HCT116 (cell line): ENCODE measurements around the gene PTPRCAP. TPM values are rescaled to one million over a fixed set of nuclear protein-coding genes. Genes with fewer than 3 reads are reported as not detected.
A peak's percentile ranks its signal among the peaks of the same experiment; 100 is the strongest.
"Not testable (repeated sequence)": the region's sequence is repeated elsewhere in the genome, so short reads cannot be mapped to it uniquely, and the experiment has no call there.

Source experiments
- ATAC-seq: fragments of 200-7000 bp; cut with Tn5 transposase; 2 replicates; pipeline ENCODE4 v1.9.1; 2020; ENCODE audit warnings: mild to moderate bottlenecking, moderate library complexity
- BruUV-seq: library from RNA; stranded (reverse); fragments of 400-500 nt; replicated peaks from 2 replicates; lab custom pipeline; 2021; lab: Mats Ljungman, UMichigan
- CTCF ChIA-PET: fragments of 300-600 bp; sonication (Branson Sonifier 250); formaldehyde crosslinking; loops from one replicate; lab custom pipeline; 2021; ENCODE audit warnings: antibody characterized with exemption; lab: Charles Lee
- POLR2A ChIA-PET: fragments of 300-600, 350-600 bp; sonication (Branson Sonifier 250); formaldehyde crosslinking; loops from one replicate; lab custom pipeline; 2021; ENCODE audit warnings: antibody characterized with exemption; lab: Charles Lee
- RAD21 ChIA-PET, 2 experiments: fragments of 300-600 bp; sonication (Branson Sonifier 250); formaldehyde crosslinking; loops; one replicate each; lab custom pipeline; 2023; ENCODE audit warnings: low total read pairs in 2 of 2; ENCODE audit not compliant: uncharacterized antibody in 2 of 2, unreplicated experiment in 2 of 2, low non-redundant PET in 1 of 2; lab: Charles Lee
- DNase-seq: peaks from one replicate; pipeline ENCODE4 v3.0.0-alpha.2; 2010; ENCODE audit warnings: low read depth, low spot score
- H2AFZ ChIP-seq: fragments of 200-600 bp; shearing (Covaris generic), sonication (generic); 2 replicates; pipeline ENCODE4 v1.6.1; 2017; ENCODE audit warnings: low read depth, mixed run types, mixed read lengths, antibody characterized with exemption, low read length; ENCODE audit not compliant: poor library complexity, severe bottlenecking
- H3K27ac ChIP-seq: 2 replicates; pipeline ENCODE4 v1.5.1; 2012; ENCODE audit warnings: low read depth, low read length
- H3K27me3 ChIP-seq: fragments of 200-600 bp; sonication (generic); 2 replicates; pipeline ENCODE4 v1.6.1; 2016; ENCODE audit warnings: mixed run types, low read length, mixed read lengths; ENCODE audit not compliant: insufficient read depth
- H3K36me3 ChIP-seq, 2 experiments: fragments of 200-500 bp in 1 of 2; fragments of 200-600 bp in 1 of 2; sonication (Bioruptor generic) in 1 of 2; sonication (generic) in 1 of 2; 2 replicates each; pipeline versions ENCODE4 v1.5.1 to v1.6.1; 2014 to 2016; ENCODE audit warnings: low read length in 2 of 2, inconsistent platforms in 1 of 2, mixed read lengths in 1 of 2, mixed run types in 1 of 2; ENCODE audit not compliant: insufficient read depth in 2 of 2, control insufficient read depth in 1 of 2
- H3K4me1 ChIP-seq, 2 experiments: fragments of 200-600 bp in 1 of 2; sonication (generic) in 1 of 2; 2 replicates each; pipeline versions ENCODE4 v1.5.1 to v1.6.1; 2012 to 2017; ENCODE audit warnings: low read length in 2 of 2, inconsistent platforms in 1 of 2, mild to moderate bottlenecking in 1 of 2, mixed read lengths in 1 of 2, mixed run types in 1 of 2, moderate library complexity in 1 of 2; ENCODE audit not compliant: insufficient read depth in 2 of 2, control insufficient read depth in 1 of 2
- H3K4me2 ChIP-seq: fragments of 200-600 bp; sonication (generic); 2 replicates; pipeline ENCODE4 v1.6.1; 2017; ENCODE audit warnings: mixed run types, low read length, mixed read lengths
- H3K4me3 ChIP-seq, 2 experiments: fragments of 200-600 bp in 1 of 2; sonication (generic) in 1 of 2; replicated peaks in 1 of 2; 2 replicates each; pipeline ENCODE4 v1.5.1; 2011 to 2016; ENCODE audit warnings: low read length in 2 of 2, control low read depth in 1 of 2, low read depth in 1 of 2, mild to moderate bottlenecking in 1 of 2, mixed read lengths in 1 of 2, mixed run types in 1 of 2
- H3K79me2 ChIP-seq: fragments of 200-600 bp; sonication (generic); 2 replicates; pipeline ENCODE4 v1.6.1; 2017; ENCODE audit warnings: mild to moderate bottlenecking, mixed run types, low read length, moderate library complexity, mixed read lengths; ENCODE audit not compliant: insufficient read depth
- H3K9ac ChIP-seq: fragments of 200-600 bp; sonication (generic); 2 replicates; pipeline ENCODE4 v1.6.1; 2016; ENCODE audit warnings: low read length, mixed read lengths
- H3K9me2 ChIP-seq: fragments of 200-600 bp; sonication (generic), shearing (Covaris generic); 2 replicates; pipeline ENCODE4 v1.6.1; 2017; ENCODE audit warnings: mixed run types, mild to moderate bottlenecking, moderate library complexity; ENCODE audit not compliant: insufficient read depth
- H3K9me3 ChIP-seq, 2 experiments: fragments of 200-500 bp in 1 of 2; fragments of 200-600 bp in 1 of 2; sonication (Bioruptor generic) in 1 of 2; sonication (generic) in 1 of 2; 2 replicates each; pipeline ENCODE4 v1.6.1; 2014 to 2017; ENCODE audit warnings: low read length in 2 of 2, mixed read lengths in 2 of 2, inconsistent platforms in 1 of 2, low read depth in 1 of 2, mild to moderate bottlenecking in 1 of 2, mixed run types in 1 of 2, moderate library complexity in 1 of 2; ENCODE audit not compliant: control insufficient read depth in 1 of 2, insufficient read depth in 1 of 2
- H4K20me1 ChIP-seq: fragments of 200-600 bp; sonication (generic), shearing (Covaris generic); 2 replicates; pipeline ENCODE4 v1.6.1; 2017; ENCODE audit warnings: mixed run types, mild to moderate bottlenecking, moderate library complexity; ENCODE audit not compliant: insufficient read depth
- CBX3 ChIP-seq: IDR thresholded peaks from 2 replicates; pipeline ENCODE4 v1.6.1; 2012; ENCODE audit warnings: low read depth
- CEBPB ChIP-seq: IDR thresholded peaks from 2 replicates; pipeline ENCODE4 v1.6.1; 2012; ENCODE audit warnings: low read depth
- EZH2phosphoT487 ChIP-seq: fragments of 200-600 bp; IDR thresholded peaks from 2 replicates; pipeline ENCODE4 v1.6.1; 2018; ENCODE audit warnings: antibody characterized with exemption, borderline replicate concordance
- MAX ChIP-seq: IDR thresholded peaks from 2 replicates; pipeline ENCODE4 v1.6.1; 2012
- RAD21 ChIP-seq: IDR thresholded peaks from 2 replicates; pipeline ENCODE4 v1.6.1; 2012; ENCODE audit warnings: low read depth, mild to moderate bottlenecking
- REST ChIP-seq: IDR thresholded peaks from 2 replicates; pipeline ENCODE4 v1.6.1; 2012; ENCODE audit warnings: low read depth
- SRF ChIP-seq: IDR thresholded peaks from 2 replicates; pipeline ENCODE4 v1.6.1; 2012; ENCODE audit warnings: low read depth
- intact Hi-C: fragments of 100-400 bp; cut with micrococcal nuclease; formaldehyde crosslinking; loops from 2 replicates; pipeline ENCODE4 v1.10.0; 2022
- total RNA-seq: library from RNA; stranded (reverse); gene quantifications from one replicate; pipeline ENCODE4 v1.2.1, GENCODE V29; 2021; ENCODE audit not compliant: unreplicated experiment

Gene PTPRCAP
- total RNA-seq, 1 experiment from 2014 or later: 1.4 TPM

- TF ChIP-seq MAX (no peak), RAD21 (no peak)
- TF ChIP-seq, all 23 proteins: peak for 0
Measured at GRCh38 chr11:67486481-67487195, 49.2 kb upstream of the PTPRCAP start (continued).

- peak overlapping the region; percentile 25; the same call in 1 of the 2 replicates for H3K27ac ChIP-seq
- CTCF ChIA-PET: interaction anchor here (1.2 kb wide), 1 partner anchor 85 kb away, joined by 3 read pairs; the partner anchor contains the start of gene PPP1CA
- intact Hi-C loops: not testable (repeated sequence)
Measured at GRCh38 chr11:67485873-67486361, 48.4 kb upstream of the PTPRCAP start.

GRCh38 chr11:67484847-67485311, 47.4 kb upstream of the PTPRCAP start:
- no peak overlapping the region for H3K9ac ChIP-seq
- DNase-seq: no peak

More at GRCh38 chr11:67485873-67486361, 48.4 kb upstream of the PTPRCAP start:
- DNase-seq, H3K9ac ChIP-seq, H3K79me2 ChIP-seq, H3K27me3 ChIP-seq, H2AFZ ChIP-seq, BruUV-seq, H3K4me3 ChIP-seq, H4K20me1 ChIP-seq, H3K9me3 ChIP-seq, H3K36me3 ChIP-seq, H3K9me2 ChIP-seq, RAD21 ChIA-PET: not testable (repeated sequence)
- H3K4me1 ChIP-seq: peaks cover 7 to 28% of the 10 kb centered on the region in 2 experiments; a peak in 3 of 4 replicates
- ATAC-seq: peak; percentile 32; the same call in 1 of the 2 replicates
- peak overlapping the region; percentile 36 for H3K4me2 ChIP-seq
- POLR2A ChIA-PET: interaction anchor here (0.6 to 1.3 kb wide), 2 partner anchors 59 to 85 kb away, joined by 3 read pairs; partner anchors contain the start of gene PPP1CA

More at GRCh38 chr11:67484847-67485311, 47.4 kb upstream of the PTPRCAP start:
- no peak overlapping the region for H3K4me3 ChIP-seq
- no peak overlapping the region for H3K4me2 ChIP-seq
- peaks cover 7% of the 10 kb centered on the region; the same call in 1 of the 2 replicates for H3K79me2 ChIP-seq
- TF ChIP-seq SRF: no peak
- TF ChIP-seq CEBPB: no peak
- TF ChIP-seq EZH2phosphoT487: no peak
- TF ChIP-seq REST: no peak
- TF ChIP-seq CBX3: no peak
- H2AFZ ChIP-seq: no peak overlapping the region
- no TSS peak for BruUV-seq
- RAD21 ChIA-PET: no interaction called here
- H3K9me2 ChIP-seq: no peaks in the 10 kb centered on the region
- POLR2A ChIA-PET: interaction anchor here (1.3 kb wide), 1 partner anchor 84 kb away, joined by 3 read pairs; the partner anchor contains the start of gene PPP1CA
- no peaks in the 10 kb centered on the region for H4K20me1 ChIP-seq
- CTCF ChIA-PET: no interaction called here
- H3K9me3 ChIP-seq: no peaks in the 10 kb centered on the region
- H3K4me1 ChIP-seq: peaks cover 7 to 28% of the 10 kb centered on the region in 2 experiments; a peak in 3 of 4 replicates
- no peaks in the 10 kb centered on the region for H3K27me3 ChIP-seq
- no peak overlapping the region for H3K27ac ChIP-seq
- ATAC-seq: no peak
- intact Hi-C loops: no loop called here
- H3K36me3 ChIP-seq: no peaks in the 10 kb centered on the region
